GM13976 (cell line): Measurements from ENCODE around the gene GNL2.
"Not testable (repeated sequence)": the region's sequence is repeated elsewhere in the genome, so short reads cannot be mapped to it uniquely, and the experiment has no call there.

Experiments
- DNase-seq: peaks from one replicate; pipeline ENCODE4 v3.0.0; 2012; ENCODE audit warnings: low spot score
- in situ Hi-C: fragments of 300-500 bp; cut with MboI; formaldehyde crosslinking; loops from one replicate; pipeline ENCODE4 v1.12.0; 2022; ENCODE audit warnings: low sequenced_read_pairs, mixed read lengths, inconsistent platforms; ENCODE audit not compliant: unreplicated experiment
- TF ChIP-seq, protein P1 (sequence below): IDR thresholded peaks from 2 replicates; pipeline ENCODE4 v1.5.1; 2012; ENCODE audit warnings: borderline replicate concordance, mild to moderate bottlenecking; ENCODE audit not compliant: insufficient read depth; ENCODE audit errors: extremely low read depth, missing control alignments, control extremely low read depth

The GNL2 gene

GRCh38 chr1:37561133-37562132, 34.3 kb downstream of the GNL2 start:
- in situ Hi-C loops: no loop called here
- peak; percentile 73 for DNase-seq
- TF ChIP-seq, protein P1, sequence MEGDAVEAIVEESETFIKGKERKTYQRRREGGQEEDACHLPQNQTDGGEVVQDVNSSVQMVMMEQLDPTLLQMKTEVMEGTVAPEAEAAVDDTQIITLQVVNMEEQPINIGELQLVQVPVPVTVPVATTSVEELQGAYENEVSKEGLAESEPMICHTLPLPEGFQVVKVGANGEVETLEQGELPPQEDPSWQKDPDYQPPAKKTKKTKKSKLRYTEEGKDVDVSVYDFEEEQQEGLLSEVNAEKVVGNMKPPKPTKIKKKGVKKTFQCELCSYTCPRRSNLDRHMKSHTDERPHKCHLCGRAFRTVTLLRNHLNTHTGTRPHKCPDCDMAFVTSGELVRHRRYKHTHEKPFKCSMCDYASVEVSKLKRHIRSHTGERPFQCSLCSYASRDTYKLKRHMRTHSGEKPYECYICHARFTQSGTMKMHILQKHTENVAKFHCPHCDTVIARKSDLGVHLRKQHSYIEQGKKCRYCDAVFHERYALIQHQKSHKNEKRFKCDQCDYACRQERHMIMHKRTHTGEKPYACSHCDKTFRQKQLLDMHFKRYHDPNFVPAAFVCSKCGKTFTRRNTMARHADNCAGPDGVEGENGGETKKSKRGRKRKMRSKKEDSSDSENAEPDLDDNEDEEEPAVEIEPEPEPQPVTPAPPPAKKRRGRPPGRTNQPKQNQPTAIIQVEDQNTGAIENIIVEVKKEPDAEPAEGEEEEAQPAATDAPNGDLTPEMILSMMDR: peak; percentile 38

DNA sequence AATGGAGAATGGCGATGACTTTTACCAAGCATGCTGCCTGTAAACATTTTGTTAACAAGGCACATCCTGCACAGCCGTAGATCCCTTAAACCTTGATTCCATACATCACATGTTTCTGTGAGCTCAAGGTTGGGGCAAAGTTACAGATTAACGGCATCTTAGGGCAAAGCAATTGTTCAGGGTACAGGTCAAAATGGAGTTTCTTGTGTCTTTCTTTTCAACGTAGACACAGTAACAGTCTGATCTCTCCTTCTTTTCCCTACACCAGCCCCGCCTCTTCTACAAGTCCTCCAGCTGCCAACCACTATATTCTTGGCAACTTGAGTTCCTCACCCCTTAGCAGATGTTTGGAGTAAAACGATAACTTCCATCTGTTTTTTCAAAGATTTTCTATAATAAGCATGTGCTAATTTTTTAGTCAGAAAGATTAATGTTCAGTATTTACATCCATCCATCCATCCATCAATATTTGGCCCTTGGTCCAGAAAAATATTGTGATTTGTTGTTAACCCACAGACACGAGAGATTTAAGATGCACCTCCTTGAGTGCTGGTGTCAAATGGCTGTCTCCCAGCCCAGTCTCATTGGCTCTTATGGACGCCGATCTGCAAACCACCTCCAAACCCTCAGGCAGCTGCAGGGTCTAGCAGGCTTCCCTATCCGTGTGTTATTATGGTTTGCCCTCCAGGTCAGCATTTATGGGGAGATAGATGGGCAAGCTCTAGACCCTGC, 35.2 kb downstream of the GNL2 start:
- DNase-seq: no peak
- in situ Hi-C loops: no loop called here
- TF ChIP-seq, protein P1: no peak

DNA sequence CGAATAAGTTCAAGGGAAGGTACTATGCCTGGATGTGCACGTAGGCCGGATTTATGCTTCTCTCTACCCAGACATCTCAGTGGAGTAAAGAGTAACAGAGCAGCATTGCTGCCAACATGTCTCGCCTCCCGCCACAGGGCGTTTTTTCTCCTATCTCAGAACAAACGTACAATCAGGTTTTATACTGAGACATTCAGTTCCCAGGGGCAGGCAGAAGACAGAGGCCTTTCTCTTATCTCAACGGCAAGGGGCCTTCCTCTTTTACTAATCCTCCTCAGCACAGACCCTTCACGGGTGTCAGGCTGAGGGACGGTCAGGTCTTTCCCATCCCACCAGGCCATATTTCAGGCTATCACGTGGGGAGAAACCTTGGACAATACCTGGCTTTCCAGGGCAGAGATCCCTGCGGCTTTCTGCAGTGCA, 35.8 kb downstream of the GNL2 start:
- DNase-seq, in situ Hi-C loops: not testable (repeated sequence)

DNA sequence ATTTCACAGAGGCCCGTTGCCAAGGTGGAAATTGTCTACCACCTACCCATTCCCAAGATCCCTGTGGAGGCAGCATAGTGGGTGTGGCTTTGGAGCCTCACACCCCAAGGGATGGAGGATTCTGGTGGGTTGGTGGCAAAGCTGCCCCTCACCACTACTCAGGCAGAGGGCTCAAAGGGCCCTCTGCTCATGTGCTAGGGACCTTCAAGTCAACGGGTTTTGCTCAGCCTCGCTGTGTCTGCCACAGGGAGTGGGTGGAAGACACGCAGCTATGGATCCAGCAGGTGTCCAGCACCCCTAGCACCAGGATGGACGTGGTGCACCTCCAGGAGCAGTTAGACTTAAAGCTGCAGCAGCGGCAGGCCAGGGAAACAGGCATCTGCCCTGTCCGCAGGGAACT, 36.7 kb downstream of the GNL2 start:
- in situ Hi-C loops: no loop called here
- no peak for DNase-seq
- TF ChIP-seq, protein P1: no peak

GRCh38 chr1:37558411-37558810, 37.3 kb downstream of the GNL2 start:
- in situ Hi-C loops: no loop called here
- DNase-seq: no peak
- TF ChIP-seq, protein P1: no peak

DNA sequence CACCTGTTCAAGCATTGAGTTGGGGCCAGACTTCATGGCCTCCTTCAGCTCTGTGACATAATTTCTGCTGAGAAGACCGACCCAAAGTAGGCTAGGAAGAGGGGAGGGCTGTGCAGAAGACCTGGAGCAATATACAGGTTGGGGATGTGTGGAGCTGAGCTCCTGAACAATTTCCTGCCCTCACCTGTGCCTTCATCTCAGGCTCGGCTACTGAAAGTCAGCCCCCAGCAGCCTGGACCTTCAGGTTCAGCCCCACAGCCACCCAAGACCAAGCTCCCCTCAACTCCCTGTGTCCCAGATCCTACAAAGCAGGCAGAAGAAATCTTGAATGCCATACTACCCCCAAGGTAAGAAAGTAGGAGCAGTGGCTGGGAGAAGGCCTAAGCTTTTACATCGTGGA, 38.3 kb downstream of the GNL2 start:
- TF ChIP-seq, protein P1: no peak
- no peak for DNase-seq
- in situ Hi-C loops: no loop called here
